HG03460 (cell line): ENCODE data around the gene GPC2.
"Not testable (repeated sequence)": the region's sequence is repeated elsewhere in the genome, so short reads cannot be mapped to it uniquely, and the experiment has no call there.

ENCODE experiments used
- ATAC-seq: cut with Tn5 transposase; IDR thresholded peaks from one replicate; pipeline ENCODE4 v1.9.1; 2021; ENCODE audit not compliant: unreplicated experiment

Gene GPC2

GRCh38 chr7:100204454-100204853 is 27.3 kb upstream of the GPC2 start:
- ATAC-seq, result no peak

- no peak for ATAC-seq
Measured at GRCh38 chr7:100200693-100201092, 23.5 kb upstream of the GPC2 start.

- no peak for ATAC-seq
Measured at GRCh38 chr7:100198266-100198665, 21.1 kb upstream of the GPC2 start.

GRCh38 chr7:100195901-100196322 is 18.7 kb upstream of the GPC2 start:
- not testable (repeated sequence) for ATAC-seq

- ATAC-seq, result no peak
Measured at GRCh38 chr7:100195222-100195621, 18.0 kb upstream of the GPC2 start.

- no peak for ATAC-seq
Measured at GRCh38 chr7:100192969-100193368, 15.8 kb upstream of the GPC2 start.

- ATAC-seq, result not testable (repeated sequence)
Measured at GRCh38 chr7:100192281-100192862, 15.2 kb upstream of the GPC2 start.

GRCh38 chr7:100191775-100192174 is 14.6 kb upstream of the GPC2 start:
- no peak for ATAC-seq

- ATAC-seq, result no peak
Measured at GRCh38 chr7:100190048-100190711, 13.0 kb upstream of the GPC2 start.

- no peak for ATAC-seq
Measured at GRCh38 chr7:100189061-100189460, 11.9 kb upstream of the GPC2 start.

GRCh38 chr7:100185726-100186125 is 8.5 kb upstream of the GPC2 start:
- ATAC-seq, result no peak

- not testable (repeated sequence) for ATAC-seq
Measured at GRCh38 chr7:100183090-100183489, 5.9 kb upstream of the GPC2 start.

- not testable (repeated sequence) for ATAC-seq
Measured at GRCh38 chr7:100182616-100183015, 5.4 kb upstream of the GPC2 start.

- not testable (repeated sequence) for ATAC-seq
Measured at GRCh38 chr7:100180084-100180483, 2.9 kb upstream of the GPC2 start.

GRCh38 chr7:100176096-100177044 is 811 bp downstream of the GPC2 start:
- ATAC-seq, result no peak

- ATAC-seq, result no peak
Measured at GRCh38 chr7:100175296-100175935, 1.8 kb downstream of the GPC2 start.

GRCh38 chr7:100174582-100174981 is 2.6 kb downstream of the GPC2 start:
- ATAC-seq, result no peak

GRCh38 chr7:100173806-100174495 is 3.2 kb downstream of the GPC2 start:
- no peak for ATAC-seq

- ATAC-seq, result no peak
Measured at GRCh38 chr7:100171840-100172239, 5.3 kb downstream of the GPC2 start.

GRCh38 chr7:100171087-100171681 is 6.0 kb downstream of the GPC2 start:
- ATAC-seq, result no peak
